Adrenal gland (tissue), 12 donors: ENCODE data around the gene NFIB. TPM values are rescaled to one million over a fixed set of nuclear protein-coding genes. Genes with fewer than 3 reads are reported as not detected.

Source experiments
- DNase-seq, 7 donors: peaks; one replicate each; pipeline ENCODE4 v3.0.0-alpha.2; 2019 to 2020
- H3K27ac ChIP-seq, 5 donors: fragments of 200-600 bp; sonication (generic) in 4 of 5; 1 replicate in 3 of 5; 2 replicates in 2 of 5; pipeline versions ENCODE4 v1.5.1 to v1.8.0; 2016 to 2020; ENCODE audit warnings: mild to moderate bottlenecking in 1 of 5
- H3K27me3 ChIP-seq: fragments of 200-600 bp; 2 replicates; pipeline ENCODE4 v1.8.0; 2021
- H3K36me3 ChIP-seq, 2 donors: fragments of 200-600 bp; replicated peaks in 1 of 2; 1 replicate in 1 of 2; 2 replicates in 1 of 2; pipeline versions ENCODE4 v1.5.1 to v1.8.0; 2018 to 2022
- H3K4me1 ChIP-seq, 2 donors: fragments of 200-600 bp; replicated peaks in 1 of 2; 1 replicate in 1 of 2; 2 replicates in 1 of 2; pipeline versions ENCODE4 v1.5.1 to v1.8.0; 2018 to 2021
- H3K4me3 ChIP-seq, 4 donors: fragments of 200-600 bp; sonication (generic) in 3 of 4; one replicate each; pipeline ENCODE4 v1.5.1; 2016 to 2018
- H3K9me3 ChIP-seq, 3 donors: fragments of 200-600 bp; sonication (generic) in 1 of 3; replicated peaks in 1 of 3; 1 replicate in 2 of 3; 2 replicates in 1 of 3; pipeline versions ENCODE4 v1.5.1 to v1.8.0; 2016 to 2021
- CTCF ChIP-seq, 6 experiments: fragments of 450-650 bp in 4 of 6; fragments of 200-600 bp in 2 of 6; sonication (generic) in 1 of 6; IDR thresholded peaks; 1 replicate in 5 of 6; 2 replicates in 1 of 6; pipeline versions ENCODE4 v1.5.1 to v1.8.0; 2016 to 2021; ENCODE audit warnings: antibody characterized with exemption in 6 of 6, mild to moderate bottlenecking in 2 of 6, moderate library complexity in 1 of 6
- POLR2A ChIP-seq, 2 donors: fragments of 450-650 bp; IDR thresholded peaks; one replicate each; pipeline ENCODE4 v1.6.1; 2017; ENCODE audit warnings: antibody characterized with exemption in 2 of 2, mild to moderate bottlenecking in 2 of 2, moderate library complexity in 1 of 2
- WGBS, 4 donors: extraction: QIAGEN DNeasy Blood & Tissue Kit in 2 of 4; methylation state at CpG; one replicate each; pipeline versions ENCODE4 v1.1.5 to v1.1.7; 2013 to 2017; 5-methylcytosine and 5-hydroxymethylcytosine counted together
- intact Hi-C, 2 donors: fragments of 100-400 bp; cut with DNase I; formaldehyde crosslinking; loops; one replicate each; pipeline versions ENCODE4 v1.14.1 to v1.15.0; 2022 to 2023
- polyA plus RNA-seq, 3 donors: library from polyadenylated mRNA; stranded (reverse); fragments of 200-250 nt in 2 of 3; fragments of 350-450 nt in 1 of 3; fragmentation: Illumina TruSeq in 1 of 3; extraction: RNeasy Lipid Tissue Mini Kit (QIAGEN cat#74804) in 1 of 3; gene quantifications; one replicate each; pipeline ENCODE4 v1.2.3, GENCODE V29; 2013 to 2014
- total RNA-seq, 9 donors: library from RNA; depleted of rRNA in 4 of 9; stranded (reverse); fragments of >200 nt in 4 of 9; fragments of 120-200 nt in 1 of 9; fragmentation: NEBNext Ultra II Directional in 1 of 9; extraction: Animal tissue kit (Norgen Biotek cat#: 25700) in 1 of 9; gene quantifications; one replicate each; pipeline versions ENCODE4 v1.1.0 to v1.2.4, GENCODE V29; 2013 to 2023
- donor health status: healthy with polysubstance abuse.
- donor health status: Bipolar disorder and iron deficiency.
- donor health status: DM: yes; HTN: yes; CAD: no.
- donor health status: DM: no; HTN: no; CAD: no.
- donor health status: DM: no; HTN: no; CAD: no.
- donor health status: DM: yes; HTN: yes; CAD: no.

Gene NFIB
- total and polyA plus RNA-seq, 12 donors = 10.9 to 84.1 (median 43.0) TPM

- H3K4me3 ChIP-seq = no peak overlapping the region
- intact Hi-C loops = no loop called here
- H3K27me3 ChIP-seq = no peaks in the 10 kb centered on the region
- H3K27ac ChIP-seq = no peak overlapping the region
- H3K9me3 ChIP-seq = peaks cover 0 to 5% (median 0%) of the 10 kb centered on the region in 3 donors
- H3K36me3 ChIP-seq = no peaks in the 10 kb centered on the region
- TF ChIP-seq POLR2A (IDR thresholded peaks at IDR 0.05) = no peak
- no peak for TF ChIP-seq CTCF (IDR thresholded peaks at IDR 0.05)
- 90 to 98% (median 93%) methylated on average over 4 of the region's 4 CpGs for WGBS, 4 donors
- DNase-seq = no peak
- no peaks in the 10 kb centered on the region for H3K4me1 ChIP-seq
Observed at GRCh38 chr9:14165376-14166035, 148.4 kb downstream of the NFIB start.

- Histone ChIP-seq H3K36me3 (no peaks in the 10 kb centered on the region), H3K27ac (no peak overlapping the region), H3K4me1 (no peaks in the 10 kb centered on the region), H3K27me3 (no peaks in the 10 kb centered on the region), H3K9me3 (peaks cover 0 to 5% (median 0%) of the 10 kb centered on the region in 3 donors), H3K4me3 (no peak overlapping the region)
- intact Hi-C loops = no loop called here
- no peak for DNase-seq
- TF ChIP-seq CTCF (IDR thresholded peaks at IDR 0.05) (no peak), POLR2A (IDR thresholded peaks at IDR 0.05) (no peak)
- 77 to 100% (median 94%) methylated on average over 1 of the region's 1 CpG for WGBS, 4 donors
Observed at GRCh38 chr9:14164908-14165307, 149.0 kb downstream of the NFIB start.

GRCh38 chr9:14159440-14160216 lies 154.3 kb downstream of the NFIB start:
- intact Hi-C loops = no loop called here
- Histone ChIP-seq H3K4me3 (no peak overlapping the region), H3K27me3 (no peaks in the 10 kb centered on the region), H3K36me3 (no peaks in the 10 kb centered on the region), H3K27ac (no peak overlapping the region), H3K9me3 (peaks cover 0 to 5% (median 0%) of the 10 kb centered on the region in 3 donors), H3K4me1 (peaks cover 0 to 3% of the 10 kb centered on the region in 2 donors)
- DNase-seq = no peak
- TF ChIP-seq POLR2A (IDR thresholded peaks at IDR 0.05) (no peak), CTCF (IDR thresholded peaks at IDR 0.05) (no peak)
- WGBS, 4 donors = 84 to 94% (median 88%) methylated on average over 4 of the region's 4 CpGs

- intact Hi-C loops = no loop called here
- Histone ChIP-seq H3K27ac (no peak overlapping the region), H3K4me1 (peaks cover 0 to 3% of the 10 kb centered on the region in 2 donors), H3K4me3 (no peak overlapping the region), H3K36me3 (no peaks in the 10 kb centered on the region), H3K27me3 (no peaks in the 10 kb centered on the region), H3K9me3 (peaks cover 0 to 5% (median 0%) of the 10 kb centered on the region in 3 donors)
- DNase-seq = peak; percentile 30 to 69 (median 61)
- TF ChIP-seq POLR2A (IDR thresholded peaks at IDR 0.05) (no peak), CTCF (IDR thresholded peaks at IDR 0.05) (no peak)
- WGBS, 4 donors = 77 to 93% (median 82%) methylated on average over 1 of the region's 1 CpG
Observed at GRCh38 chr9:14158916-14159315, 155.0 kb downstream of the NFIB start.
